GM12865 (cell line): ENCODE data around the gene PCDHA11.
"Not testable (repeated sequence)": the region's sequence is repeated elsewhere in the genome, so short reads cannot be mapped to it uniquely, and the experiment has no call there.

Experiments used
- DNase-seq: peaks from one replicate; pipeline ENCODE4 v3.0.0; 2010; ENCODE audit warnings: low read depth
- H3K4me3 ChIP-seq: 2 replicates; pipeline ENCODE4 v1.5.1; 2011; ENCODE audit warnings: mild to moderate bottlenecking, low read depth, low read length, control low read depth
- TF ChIP-seq, protein P1 (sequence below): IDR thresholded peaks from 2 replicates; pipeline ENCODE4 v1.5.1; 2011; ENCODE audit warnings: low read length, control low read depth, low read depth, inconsistent platforms; ENCODE audit not compliant: insufficient read depth; ENCODE audit errors: missing control alignments

Gene PCDHA11

DNA sequence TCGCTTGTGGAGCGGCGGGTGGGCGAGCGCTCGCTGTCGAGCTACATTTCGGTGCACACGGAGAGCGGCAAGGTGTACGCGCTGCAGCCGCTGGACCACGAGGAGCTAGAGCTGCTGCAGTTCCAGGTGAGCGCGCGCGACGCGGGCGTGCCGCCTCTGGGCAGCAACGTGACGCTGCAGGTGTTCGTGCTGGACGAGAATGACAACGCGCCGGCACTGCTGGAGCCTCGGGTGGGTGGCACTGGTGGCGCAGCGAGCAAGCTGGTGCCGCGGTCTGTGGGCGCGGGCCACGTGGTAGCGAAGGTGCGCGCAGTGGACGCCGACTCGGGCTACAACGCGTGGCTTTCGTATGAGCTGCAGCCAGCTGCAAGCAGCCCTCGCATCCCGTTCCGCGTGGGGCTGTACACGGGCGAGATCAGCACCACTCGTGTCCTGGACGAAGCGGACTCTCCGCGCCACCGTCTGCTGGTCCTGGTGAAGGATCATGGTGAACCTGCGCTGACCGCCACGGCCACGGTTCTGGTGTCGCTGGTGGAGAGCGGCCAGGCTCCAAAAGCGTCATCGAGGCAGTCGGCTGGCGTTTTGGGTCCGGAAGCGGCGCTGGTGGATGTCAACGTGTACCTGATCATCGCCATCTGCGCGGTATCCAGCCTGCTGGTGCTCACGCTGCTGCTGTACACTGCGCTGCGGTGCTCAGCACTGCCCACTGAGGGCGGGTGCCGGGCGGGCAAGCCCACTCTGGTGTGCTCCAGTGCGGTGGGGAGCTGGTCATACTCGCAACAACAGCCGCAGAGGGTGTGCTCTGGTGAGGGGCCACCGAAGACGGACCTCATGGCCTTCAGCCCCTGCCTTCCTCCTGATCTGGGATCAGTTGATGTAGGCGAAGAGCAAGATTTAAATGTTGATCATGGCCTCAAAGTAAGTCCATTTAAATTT is 25.7 kb upstream of the PCDHA11 start:
- TF ChIP-seq, protein P1, sequence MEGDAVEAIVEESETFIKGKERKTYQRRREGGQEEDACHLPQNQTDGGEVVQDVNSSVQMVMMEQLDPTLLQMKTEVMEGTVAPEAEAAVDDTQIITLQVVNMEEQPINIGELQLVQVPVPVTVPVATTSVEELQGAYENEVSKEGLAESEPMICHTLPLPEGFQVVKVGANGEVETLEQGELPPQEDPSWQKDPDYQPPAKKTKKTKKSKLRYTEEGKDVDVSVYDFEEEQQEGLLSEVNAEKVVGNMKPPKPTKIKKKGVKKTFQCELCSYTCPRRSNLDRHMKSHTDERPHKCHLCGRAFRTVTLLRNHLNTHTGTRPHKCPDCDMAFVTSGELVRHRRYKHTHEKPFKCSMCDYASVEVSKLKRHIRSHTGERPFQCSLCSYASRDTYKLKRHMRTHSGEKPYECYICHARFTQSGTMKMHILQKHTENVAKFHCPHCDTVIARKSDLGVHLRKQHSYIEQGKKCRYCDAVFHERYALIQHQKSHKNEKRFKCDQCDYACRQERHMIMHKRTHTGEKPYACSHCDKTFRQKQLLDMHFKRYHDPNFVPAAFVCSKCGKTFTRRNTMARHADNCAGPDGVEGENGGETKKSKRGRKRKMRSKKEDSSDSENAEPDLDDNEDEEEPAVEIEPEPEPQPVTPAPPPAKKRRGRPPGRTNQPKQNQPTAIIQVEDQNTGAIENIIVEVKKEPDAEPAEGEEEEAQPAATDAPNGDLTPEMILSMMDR = no peak
- no peak overlapping the region for H3K4me3 ChIP-seq
- no peak for DNase-seq

DNA sequence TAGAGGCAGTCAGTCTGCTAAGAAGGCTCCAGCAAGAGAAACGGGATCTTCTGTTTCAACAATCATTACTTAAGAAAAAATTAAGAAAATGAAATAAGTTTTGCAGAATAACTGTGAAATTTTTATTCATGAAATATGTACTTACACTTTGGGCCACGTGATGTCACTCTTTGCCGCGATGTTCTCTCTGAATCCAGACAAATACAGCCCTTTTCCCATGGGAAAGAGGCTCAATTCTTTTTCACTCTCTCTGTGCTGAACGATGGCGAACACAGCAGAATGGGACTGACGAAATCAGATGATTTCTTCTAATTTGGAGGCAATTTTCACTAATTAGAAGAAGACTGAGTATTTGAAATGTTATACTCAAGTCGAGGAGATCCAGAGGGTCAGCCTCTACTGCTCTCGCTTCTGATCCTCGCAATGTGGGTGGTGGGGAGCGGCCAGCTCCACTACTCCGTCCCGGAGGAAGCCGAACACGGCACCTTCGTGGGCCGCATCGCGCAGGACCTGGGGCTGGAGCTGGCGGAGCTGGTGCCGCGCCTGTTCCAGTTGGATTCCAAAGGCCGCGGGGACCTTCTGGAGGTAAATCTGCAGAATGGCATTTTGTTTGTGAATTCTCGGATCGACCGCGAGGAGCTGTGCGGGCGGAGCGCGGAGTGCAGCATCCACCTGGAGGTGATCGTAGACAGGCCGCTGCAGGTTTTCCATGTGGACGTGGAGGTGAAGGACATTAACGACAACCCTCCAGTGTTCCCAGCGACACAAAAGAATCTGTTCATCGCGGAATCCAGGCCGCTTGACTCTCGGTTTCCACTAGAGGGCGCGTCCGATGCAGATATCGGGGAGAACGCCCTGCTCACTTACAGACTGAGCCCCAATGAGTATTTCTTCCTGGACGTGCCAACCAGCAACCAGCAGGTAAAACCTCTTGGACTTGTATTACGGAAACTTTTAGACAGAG is 20.3 kb upstream of the PCDHA11 start, which contains the start of gene PCDHA9:
PCDHA9 (plus strand) TSS at position 244 of the 964 bp plus-strand sequence; CDS start at position 358, 114 bp downstream.
- not testable (repeated sequence) for DNase-seq, H3K4me3 ChIP-seq

DNA sequence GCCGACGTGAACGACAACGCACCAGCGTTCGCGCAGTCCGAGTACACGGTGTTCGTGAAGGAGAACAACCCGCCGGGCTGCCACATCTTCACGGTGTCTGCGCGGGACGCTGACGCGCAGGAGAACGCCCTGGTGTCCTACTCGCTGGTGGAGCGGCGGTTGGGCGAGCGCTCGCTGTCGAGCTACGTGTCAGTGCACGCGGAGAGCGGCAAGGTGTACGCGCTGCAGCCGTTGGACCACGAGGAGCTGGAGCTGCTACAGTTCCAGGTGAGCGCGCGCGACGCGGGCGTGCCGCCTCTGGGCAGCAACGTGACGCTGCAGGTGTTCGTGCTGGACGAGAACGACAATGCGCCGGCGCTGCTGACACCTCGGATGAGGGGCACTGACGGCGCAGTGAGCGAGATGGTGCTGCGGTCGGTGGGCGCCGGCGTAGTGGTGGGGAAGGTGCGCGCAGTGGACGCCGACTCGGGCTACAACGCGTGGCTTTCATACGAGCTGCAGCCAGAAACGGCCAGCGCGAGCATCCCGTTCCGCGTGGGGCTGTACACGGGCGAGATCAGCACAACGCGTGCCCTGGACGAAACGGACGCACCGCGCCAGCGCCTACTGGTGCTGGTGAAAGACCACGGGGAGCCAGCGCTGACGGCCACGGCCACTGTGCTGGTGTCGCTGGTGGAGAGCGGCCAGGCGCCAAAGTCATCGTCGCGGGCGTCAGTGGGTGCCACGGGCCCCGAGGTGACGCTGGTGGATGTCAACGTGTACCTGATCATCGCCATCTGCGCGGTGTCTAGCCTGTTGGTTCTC is 18.7 kb upstream of the PCDHA11 start:
- not testable (repeated sequence) for H3K4me3 ChIP-seq, DNase-seq

DNA sequence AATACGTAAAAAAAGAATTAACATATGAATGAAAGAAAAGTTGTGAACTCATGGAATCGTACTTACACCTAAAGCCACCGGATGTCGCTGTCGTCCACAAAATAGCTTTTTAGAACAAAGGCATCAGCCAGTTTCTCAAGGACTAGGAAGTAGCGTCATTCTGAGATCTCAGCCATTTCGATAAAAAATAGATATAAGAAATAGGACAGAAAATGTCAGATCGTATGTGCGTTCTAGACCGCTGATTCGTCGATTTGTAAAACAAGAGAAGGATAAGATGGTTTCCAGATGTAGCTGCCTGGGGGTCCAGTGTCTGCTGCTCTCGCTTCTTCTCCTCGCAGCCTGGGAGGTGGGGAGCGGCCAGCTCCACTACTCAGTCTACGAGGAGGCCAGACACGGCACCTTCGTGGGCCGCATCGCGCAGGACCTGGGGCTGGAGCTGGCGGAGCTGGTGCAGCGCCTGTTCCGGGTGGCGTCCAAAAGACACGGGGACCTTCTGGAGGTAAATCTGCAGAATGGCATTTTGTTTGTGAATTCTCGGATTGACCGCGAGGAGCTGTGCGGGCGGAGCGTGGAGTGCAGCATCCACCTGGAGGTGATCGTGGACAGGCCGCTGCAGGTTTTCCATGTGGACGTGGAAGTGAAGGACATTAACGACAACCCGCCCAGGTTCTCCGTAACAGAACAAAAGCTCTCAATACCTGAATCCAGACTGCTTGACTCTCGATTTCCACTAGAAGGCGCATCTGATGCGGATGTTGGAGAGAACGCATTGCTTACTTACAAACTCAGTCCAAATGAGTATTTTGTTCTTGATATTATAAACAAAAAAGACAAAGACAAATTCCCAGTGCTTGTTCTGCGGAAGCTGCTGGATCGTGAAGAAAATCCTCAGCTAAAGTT is 12.7 kb upstream of the PCDHA11 start, which contains the start of gene PCDHA10:
PCDHA10 (plus strand) TSS at position 126 of the 903 bp plus-strand sequence; CDS start at position 278, 152 bp downstream.
- TF ChIP-seq, protein P1 = no peak
- no peak for DNase-seq

GRCh38 chr5:140857177-140857986 is 11.4 kb upstream of the PCDHA11 start:
- DNase-seq = no peak
- TF ChIP-seq, protein P1 = no peak
- H3K4me3 ChIP-seq = no peak overlapping the region

More for the DNA sequence above, 12.7 kb upstream of the PCDHA11 start, which contains the start of gene PCDHA10:
- H3K4me3 ChIP-seq = no peak within 1 kb of the TSS

- no peak overlapping the region for H3K4me3 ChIP-seq
- no peak for DNase-seq
- TF ChIP-seq, protein P1 = no peak
These were observed 10.8 kb upstream of the PCDHA11 start for GRCh38 chr5:140857987-140858240.
